Raji (cell line): Measurements from ENCODE around the gene SLC35E3.

Source experiments
- POLR2A ChIP-seq: IDR thresholded peaks from 2 replicates; pipeline ENCODE4 v1.6.1; 2011; ENCODE audit warnings: low read depth, low read length, control low read depth; ENCODE audit not compliant: insufficient read depth

The SLC35E3 gene

DNA sequence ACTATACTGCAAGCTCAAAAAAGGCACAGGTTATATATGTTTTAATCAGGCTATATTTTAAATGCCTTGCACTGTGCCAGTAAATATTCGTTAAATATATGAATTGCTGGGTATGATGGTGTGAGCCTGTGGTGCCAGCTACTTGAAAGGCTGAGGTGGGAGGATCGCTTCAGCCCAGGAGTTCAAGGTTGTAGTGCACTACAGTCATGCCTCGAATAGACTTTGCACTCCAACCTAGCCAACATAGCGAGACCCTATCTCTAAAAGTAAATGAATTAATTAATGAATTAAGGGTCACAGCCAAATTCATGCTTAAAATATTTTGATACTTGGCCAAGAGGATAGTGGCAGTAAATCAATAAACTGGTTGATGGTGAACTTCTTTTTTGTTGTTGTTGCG, 39.8 kb downstream of the SLC35E3 start:
- no peak for TF ChIP-seq POLR2A

GRCh38 chr12:68786929-68787328, 41.0 kb downstream of the SLC35E3 start:
- no peak for TF ChIP-seq POLR2A

- TF ChIP-seq POLR2A: no peak
Observed at GRCh38 chr12:68788554-68789143, 42.7 kb downstream of the SLC35E3 start.

GRCh38 chr12:68789144-68789878, 43.3 kb downstream of the SLC35E3 start:
- TF ChIP-seq POLR2A: no peak

DNA sequence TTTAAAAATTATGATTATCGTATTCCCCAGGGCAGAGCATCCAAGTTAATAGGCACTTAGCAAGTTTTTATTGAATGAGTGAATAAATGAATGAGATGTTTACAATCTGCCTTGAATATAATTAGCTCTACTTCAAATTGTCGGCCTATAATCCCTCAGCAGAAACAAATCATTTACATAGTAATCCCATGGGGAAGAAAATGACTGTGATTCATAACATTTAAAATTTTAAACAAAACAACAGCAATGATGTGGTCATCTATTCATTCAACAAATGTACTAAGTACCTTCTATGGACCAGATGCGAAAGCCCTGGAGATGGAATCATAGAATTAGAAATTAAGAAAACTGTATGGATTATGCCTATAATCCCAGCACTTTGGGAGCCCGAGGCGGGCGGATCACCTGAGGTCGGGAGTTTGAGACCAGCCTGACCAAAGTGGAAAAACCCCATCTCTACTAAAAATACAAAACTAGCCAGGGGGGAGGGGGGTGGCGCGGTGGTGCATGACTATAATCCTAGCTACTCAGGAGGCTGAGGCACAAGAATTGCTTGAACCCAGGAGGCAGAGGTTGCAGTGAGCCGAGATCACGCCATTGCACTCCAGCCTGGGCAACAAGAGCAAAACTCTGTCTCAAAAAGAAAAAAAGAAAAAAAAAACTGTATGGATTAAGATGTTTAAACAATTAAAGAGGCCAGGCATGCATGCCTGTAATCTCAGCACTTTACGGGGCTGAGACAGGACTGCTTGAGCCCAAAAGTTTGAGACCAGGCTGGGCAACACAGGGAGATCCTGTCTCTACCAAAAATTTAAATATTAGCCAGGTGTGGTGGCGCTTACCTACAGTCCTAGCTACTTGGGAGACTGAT, 44.3 kb downstream of the SLC35E3 start:
- TF ChIP-seq POLR2A: no peak

- no peak for TF ChIP-seq POLR2A
Observed at GRCh38 chr12:68790952-68791234, 44.9 kb downstream of the SLC35E3 start.

- TF ChIP-seq POLR2A: no peak
Observed at GRCh38 chr12:68791897-68792481, 46.0 kb downstream of the SLC35E3 start.

- TF ChIP-seq POLR2A: peak; percentile 48; the same call in 1 of the 2 replicates
Observed at GRCh38 chr12:68792952-68793351, 47.0 kb downstream of the SLC35E3 start.

GRCh38 chr12:68793436-68793835, 47.5 kb downstream of the SLC35E3 start:
- 0 out of 2 replicates have a peak, but pooled peaks have one; percentile 9 for TF ChIP-seq POLR2A

DNA sequence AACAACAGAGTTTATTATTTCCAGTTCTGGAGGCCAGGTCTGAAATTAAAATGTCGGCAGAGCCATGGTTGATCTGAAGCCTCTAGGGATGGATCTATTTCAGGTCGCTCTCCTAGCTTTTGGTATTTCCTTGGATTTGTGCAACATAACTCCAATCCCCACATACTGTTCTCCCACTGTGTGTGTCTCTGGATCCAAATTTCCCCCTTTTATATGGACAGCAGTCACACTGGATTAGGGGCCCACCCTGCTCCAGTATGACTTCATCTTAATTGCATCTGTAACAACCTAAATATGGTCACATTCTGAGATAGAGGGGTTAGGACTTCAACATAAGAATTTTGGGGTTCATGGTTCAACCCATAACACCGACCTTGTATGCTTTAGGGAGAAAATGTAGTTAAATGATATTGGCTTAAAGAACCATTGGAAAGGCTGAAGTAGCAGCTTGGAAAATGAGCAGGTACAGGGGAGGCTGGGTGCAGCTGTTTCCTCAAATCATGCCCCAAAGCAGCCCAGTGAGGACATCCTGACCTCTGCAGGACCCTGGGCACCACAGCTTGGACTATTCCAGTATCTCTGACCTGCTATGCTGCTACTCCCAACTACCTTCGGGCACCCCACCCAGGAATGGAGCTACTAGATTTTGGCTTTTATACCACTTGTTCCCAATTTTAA, 48.1 kb downstream of the SLC35E3 start:
- TF ChIP-seq POLR2A: no peak

DNA sequence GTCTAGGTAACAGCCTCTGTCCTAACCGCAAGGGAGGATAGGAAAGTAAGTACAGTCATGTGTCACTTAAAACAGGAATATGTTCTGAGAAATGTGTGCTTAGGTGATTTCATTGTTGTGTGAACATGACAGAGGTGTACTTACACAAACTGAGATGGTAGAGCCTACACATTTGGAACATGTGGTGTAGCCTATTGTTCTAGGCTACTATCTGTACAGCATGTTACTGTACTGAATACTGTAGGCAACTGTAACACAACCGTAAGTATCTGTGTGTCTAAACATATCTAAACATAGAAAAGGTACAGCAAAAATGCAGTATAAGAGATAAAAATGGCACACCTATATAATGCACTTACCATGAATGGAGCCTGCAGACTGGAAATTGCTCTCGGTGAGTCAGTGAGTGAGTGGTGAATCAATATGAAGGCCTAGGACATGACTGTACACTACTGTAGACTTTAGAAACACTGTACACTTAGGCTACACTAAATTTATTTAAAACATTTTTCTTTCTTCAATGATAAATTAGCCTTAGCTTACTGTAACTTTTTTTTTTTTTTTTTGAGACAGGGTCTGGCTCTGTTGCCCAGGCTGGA, 48.8 kb downstream of the SLC35E3 start:
- TF ChIP-seq POLR2A: no peak

GRCh38 chr12:68796399-68796798, 50.4 kb downstream of the SLC35E3 start:
- TF ChIP-seq POLR2A: no peak

- no peak for TF ChIP-seq POLR2A
Observed at GRCh38 chr12:68798882-68799234, 52.9 kb downstream of the SLC35E3 start.

GRCh38 chr12:68800294-68800693, 54.3 kb downstream of the SLC35E3 start:
- no peak for TF ChIP-seq POLR2A

GRCh38 chr12:68803948-68804656, 58.1 kb downstream of the SLC35E3 start:
- no peak for TF ChIP-seq POLR2A
